A673 (cell line): ENCODE data around the gene EDA.

Experiments used
- EZH2 ChIP-seq: fragments of 200-600 bp; sonication (generic); IDR thresholded peaks from 2 replicates; pipeline ENCODE4 v1.6.1; 2017; ENCODE audit warnings: borderline replicate concordance, low read depth, mild to moderate bottlenecking, mixed read lengths, antibody characterized with exemption, low read length; ENCODE audit not compliant: poor library complexity, severe bottlenecking
- TF ChIP-seq, protein P1 (sequence below): fragments of 300-800, 200-600 bp; sonication (generic); conservative IDR thresholded peaks from 2 replicates; pipeline ENCODE4 v1.5.1; 2017; ENCODE audit warnings: low read depth, mild to moderate bottlenecking, antibody characterized with exemption, low read length, moderate library complexity, mixed read lengths

DNA sequence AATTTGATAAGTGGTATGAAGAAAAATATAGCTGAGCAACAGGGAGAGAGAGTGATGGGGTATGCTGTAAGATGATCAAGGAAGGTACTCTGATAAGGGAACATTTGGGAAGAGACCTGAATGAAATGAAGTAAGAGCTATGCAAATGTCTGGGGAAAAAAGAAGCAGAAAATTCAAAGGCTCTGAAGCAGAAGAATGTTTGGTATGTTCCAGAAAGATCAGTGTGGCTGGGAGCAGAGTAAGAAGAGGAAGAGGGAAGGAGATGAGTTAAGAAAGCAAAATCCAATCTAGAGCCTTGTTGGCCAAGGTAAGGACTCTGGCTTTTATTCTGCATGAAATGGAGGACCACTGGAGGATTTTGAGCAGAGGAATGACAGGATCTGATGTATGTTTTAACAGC is 343.8 kb downstream of the EDA start:
- TF ChIP-seq, protein P1, sequence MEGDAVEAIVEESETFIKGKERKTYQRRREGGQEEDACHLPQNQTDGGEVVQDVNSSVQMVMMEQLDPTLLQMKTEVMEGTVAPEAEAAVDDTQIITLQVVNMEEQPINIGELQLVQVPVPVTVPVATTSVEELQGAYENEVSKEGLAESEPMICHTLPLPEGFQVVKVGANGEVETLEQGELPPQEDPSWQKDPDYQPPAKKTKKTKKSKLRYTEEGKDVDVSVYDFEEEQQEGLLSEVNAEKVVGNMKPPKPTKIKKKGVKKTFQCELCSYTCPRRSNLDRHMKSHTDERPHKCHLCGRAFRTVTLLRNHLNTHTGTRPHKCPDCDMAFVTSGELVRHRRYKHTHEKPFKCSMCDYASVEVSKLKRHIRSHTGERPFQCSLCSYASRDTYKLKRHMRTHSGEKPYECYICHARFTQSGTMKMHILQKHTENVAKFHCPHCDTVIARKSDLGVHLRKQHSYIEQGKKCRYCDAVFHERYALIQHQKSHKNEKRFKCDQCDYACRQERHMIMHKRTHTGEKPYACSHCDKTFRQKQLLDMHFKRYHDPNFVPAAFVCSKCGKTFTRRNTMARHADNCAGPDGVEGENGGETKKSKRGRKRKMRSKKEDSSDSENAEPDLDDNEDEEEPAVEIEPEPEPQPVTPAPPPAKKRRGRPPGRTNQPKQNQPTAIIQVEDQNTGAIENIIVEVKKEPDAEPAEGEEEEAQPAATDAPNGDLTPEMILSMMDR: no peak
- TF ChIP-seq EZH2: no peak
